Neuronal stem cell (in vitro differentiated cells): ENCODE results near the gene FAM180A. TPM values are rescaled to one million over a fixed set of nuclear protein-coding genes. Genes with fewer than 3 reads are reported as not detected.
A peak's percentile ranks its signal among the peaks of the same experiment; 100 is the strongest.

Source experiments
- DNase-seq: peaks from one replicate; pipeline ENCODE4 v3.0.0-alpha.2; 2013; ENCODE audit warnings: low spot score
- H2AFZ ChIP-seq: one replicate; pipeline ENCODE4 v1.6.1; 2013; ENCODE audit warnings: mild to moderate bottlenecking, low read length, inconsistent platforms
- H2AK5ac ChIP-seq: 2 replicates; pipeline ENCODE4 v1.6.1; 2013; ENCODE audit warnings: low read depth, mild to moderate bottlenecking, inconsistent platforms, low read length, moderate library complexity, mixed read lengths
- H2BK120ac ChIP-seq: 2 replicates; pipeline ENCODE4 v1.6.1; 2013; ENCODE audit warnings: low read depth, mild to moderate bottlenecking, inconsistent platforms, low read length, moderate library complexity, mixed read lengths
- H2BK12ac ChIP-seq: one replicate; pipeline ENCODE4 v1.6.1; 2013; ENCODE audit warnings: low read length, inconsistent platforms
- H2BK15ac ChIP-seq: 2 replicates; pipeline ENCODE4 v1.6.1; 2013; ENCODE audit warnings: mild to moderate bottlenecking, low read length, inconsistent platforms, mixed read lengths
- H2BK5ac ChIP-seq: one replicate; pipeline ENCODE4 v1.6.1; 2013; ENCODE audit warnings: inconsistent platforms, mild to moderate bottlenecking, low read length, moderate library complexity
- H3K14ac ChIP-seq: one replicate; pipeline ENCODE4 v1.6.1; 2013; ENCODE audit warnings: low read length, inconsistent platforms
- H3K18ac ChIP-seq: 2 replicates; pipeline ENCODE4 v1.6.1; 2013; ENCODE audit warnings: low read length, inconsistent platforms
- H3K23ac ChIP-seq: 2 replicates; pipeline ENCODE4 v1.6.1; 2013; ENCODE audit warnings: low read depth, mild to moderate bottlenecking, mixed read lengths, low read length, inconsistent platforms; ENCODE audit not compliant: poor library complexity
- H3K27ac ChIP-seq: replicated peaks from 3 replicates; pipeline ENCODE4 v1.5.1; 2013; ENCODE audit warnings: low read length, inconsistent platforms
- H3K27me3 ChIP-seq, 3 experiments: 2 replicates each; pipeline ENCODE4 v1.6.1; 2013; ENCODE audit warnings: low read length in 3 of 3, mild to moderate bottlenecking in 2 of 3, inconsistent platforms in 1 of 3, low read depth in 1 of 3, mixed read lengths in 1 of 3, moderate library complexity in 1 of 3; ENCODE audit not compliant: control insufficient read depth in 3 of 3, insufficient read depth in 3 of 3
- H3K36me3 ChIP-seq, 2 donors: replicated peaks in 1 of 2; 2 replicates each; pipeline ENCODE4 v1.6.1; 2013; ENCODE audit warnings: low read length in 2 of 2; ENCODE audit not compliant: control insufficient read depth in 2 of 2, insufficient read depth in 2 of 2
- H3K4ac ChIP-seq: 2 replicates; pipeline ENCODE4 v1.6.1; 2013; ENCODE audit warnings: inconsistent platforms, mild to moderate bottlenecking, low read length, moderate library complexity
- H3K4me1 ChIP-seq, 2 donors: 1 replicate in 1 of 2; 2 replicates in 1 of 2; pipeline ENCODE4 v1.6.1; 2013; ENCODE audit warnings: low read length in 2 of 2, low read depth in 1 of 2; ENCODE audit not compliant: control insufficient read depth in 2 of 2, insufficient read depth in 1 of 2
- H3K4me2 ChIP-seq: one replicate; pipeline ENCODE4 v1.6.1; 2013; ENCODE audit warnings: mild to moderate bottlenecking, low read length, inconsistent platforms; ENCODE audit not compliant: insufficient read depth, poor library complexity, severe bottlenecking
- H3K4me3 ChIP-seq, 2 donors: 2 replicates each; pipeline ENCODE4 v1.5.1; 2013; ENCODE audit warnings: low read length in 2 of 2, mild to moderate bottlenecking in 2 of 2, inconsistent platforms in 1 of 2, moderate library complexity in 1 of 2
- H3K79me1 ChIP-seq: one replicate; pipeline ENCODE4 v1.6.1; 2013; ENCODE audit warnings: low read depth, mild to moderate bottlenecking, inconsistent platforms, low read length, moderate library complexity
- H3K9ac ChIP-seq: one replicate; pipeline ENCODE4 v1.6.1; 2013; ENCODE audit warnings: mild to moderate bottlenecking, low read depth, low read length, inconsistent platforms; ENCODE audit not compliant: poor library complexity
- H3K9me3 ChIP-seq, 2 donors: replicated peaks in 1 of 2; 2 replicates each; pipeline versions ENCODE3 to v1.6.1; 2013; ENCODE audit warnings: low read length in 2 of 2, mild to moderate bottlenecking in 2 of 2, inconsistent platforms in 1 of 2, low read depth in 1 of 2, mixed read lengths in 1 of 2, moderate library complexity in 1 of 2; ENCODE audit not compliant: control insufficient read depth in 2 of 2, insufficient read depth in 1 of 2
- H4K8ac ChIP-seq: one replicate; pipeline ENCODE4 v1.6.1; 2013; ENCODE audit warnings: low read depth, mild to moderate bottlenecking, inconsistent platforms, low read length, moderate library complexity
- H4K91ac ChIP-seq: one replicate; pipeline ENCODE4 v1.6.1; 2013; ENCODE audit warnings: low read length, low read depth, mild to moderate bottlenecking, inconsistent platforms; ENCODE audit not compliant: poor library complexity
- WGBS, 2 donors: extraction: QIAGEN DNeasy Blood & Tissue Kit; methylation state at CpG; one replicate each; pipeline ENCODE4 v1.1.7; 2013; ENCODE audit warnings: missing lambda C conversion rate in 2 of 2, mixed read lengths in 1 of 2; ENCODE audit not compliant: insufficient read length in 2 of 2, insufficient replicate concordance in 1 of 2; ENCODE audit errors: extremely low coverage in 2 of 2; 5-methylcytosine and 5-hydroxymethylcytosine counted together
- polyA plus RNA-seq, 2 experiments: library from polyadenylated mRNA; stranded (reverse); fragments of 200-250 nt; gene quantifications; one replicate each; pipeline ENCODE4 v1.2.3, GENCODE V29; 2013

The FAM180A gene
- polyA plus RNA-seq (2013, experiment 1 of 2), result not detected
- polyA plus RNA-seq (2013, experiment 2 of 2), result not detected

GRCh38 chr7:135748770-135749169, at the start of gene FAM180A:
FAM180A (minus strand) TSS chr7:135748813; CDS start chr7:135748580, 233 bp downstream.
- H2BK120ac ChIP-seq, result no peak within 1 kb of the TSS
- no peak within 1 kb of the TSS for H2AK5ac ChIP-seq
- H3K79me1 ChIP-seq, result no peaks in the 10 kb centered on the region
- H3K4me1 ChIP-seq, result peaks cover 0 to 4% of the 10 kb centered on the region in 2 donors
- no peak within 1 kb of the TSS for H2BK5ac ChIP-seq
- H3K23ac ChIP-seq, result peak within 1 kb of the TSS; percentile 86
- no peaks in the 10 kb centered on the region for H3K36me3 ChIP-seq
- H4K8ac ChIP-seq, result no peak within 1 kb of the TSS
- H3K18ac ChIP-seq, result peak within 1 kb of the TSS; percentile 68
- H2AFZ ChIP-seq, result no peak within 1 kb of the TSS
- no peak within 1 kb of the TSS for H3K4ac ChIP-seq
- no peak within 1 kb of the TSS for H3K4me3 ChIP-seq
- H4K91ac ChIP-seq, result no peak within 1 kb of the TSS
- no peak within 1 kb of the TSS for H3K27ac ChIP-seq
- peak within 1 kb of the TSS; percentile 92 for H3K14ac ChIP-seq
- H3K9me3 ChIP-seq, result no peaks in the 10 kb centered on the region
- whole genome bisulfite sequencing, 2 donors, result no CpG with 5 or more reads among the region's 11 CpGs
- no peaks in the 10 kb centered on the region for H3K27me3 ChIP-seq
- no peak for DNase-seq
- no peak within 1 kb of the TSS for H2BK12ac ChIP-seq
- H3K9ac ChIP-seq, result no peak within 1 kb of the TSS
- no peak within 1 kb of the TSS for H2BK15ac ChIP-seq
- no peak within 1 kb of the TSS for H3K4me2 ChIP-seq

- no peak overlapping the region for H3K4me2 ChIP-seq
- no peak overlapping the region for H3K18ac ChIP-seq
- H2BK12ac ChIP-seq, result no peak overlapping the region
- H2BK15ac ChIP-seq, result no peak overlapping the region
- peaks cover 0 to 2% of the 10 kb centered on the region in 2 donors for H3K9me3 ChIP-seq
- H2BK5ac ChIP-seq, result no peak overlapping the region
- no peak overlapping the region for H3K27ac ChIP-seq
- whole genome bisulfite sequencing, 2 donors, result no CpG with 5 or more reads among the region's 4 CpGs
- H2AK5ac ChIP-seq, result no peak overlapping the region
- H3K4me3 ChIP-seq, result no peak overlapping the region
- no peak for DNase-seq
- H3K36me3 ChIP-seq, result no peaks in the 10 kb centered on the region
- no peak overlapping the region for H3K23ac ChIP-seq
- H3K27me3 ChIP-seq, result peaks cover 0 to 4% (median 0%) of the 10 kb centered on the region in 3 experiments
- no peak overlapping the region for H4K8ac ChIP-seq
- H3K4ac ChIP-seq, result no peak overlapping the region
- no peak overlapping the region for H3K9ac ChIP-seq
- H3K79me1 ChIP-seq, result no peaks in the 10 kb centered on the region
- H3K4me1 ChIP-seq, result peaks cover 0 to 7% of the 10 kb centered on the region in 2 donors
- no peak overlapping the region for H4K91ac ChIP-seq
- no peak overlapping the region for H2AFZ ChIP-seq
- H2BK120ac ChIP-seq, result no peak overlapping the region
- no peak overlapping the region for H3K14ac ChIP-seq
These were observed 49.5 kb upstream of the FAM180A start for GRCh38 chr7:135798095-135798494.

DNA sequence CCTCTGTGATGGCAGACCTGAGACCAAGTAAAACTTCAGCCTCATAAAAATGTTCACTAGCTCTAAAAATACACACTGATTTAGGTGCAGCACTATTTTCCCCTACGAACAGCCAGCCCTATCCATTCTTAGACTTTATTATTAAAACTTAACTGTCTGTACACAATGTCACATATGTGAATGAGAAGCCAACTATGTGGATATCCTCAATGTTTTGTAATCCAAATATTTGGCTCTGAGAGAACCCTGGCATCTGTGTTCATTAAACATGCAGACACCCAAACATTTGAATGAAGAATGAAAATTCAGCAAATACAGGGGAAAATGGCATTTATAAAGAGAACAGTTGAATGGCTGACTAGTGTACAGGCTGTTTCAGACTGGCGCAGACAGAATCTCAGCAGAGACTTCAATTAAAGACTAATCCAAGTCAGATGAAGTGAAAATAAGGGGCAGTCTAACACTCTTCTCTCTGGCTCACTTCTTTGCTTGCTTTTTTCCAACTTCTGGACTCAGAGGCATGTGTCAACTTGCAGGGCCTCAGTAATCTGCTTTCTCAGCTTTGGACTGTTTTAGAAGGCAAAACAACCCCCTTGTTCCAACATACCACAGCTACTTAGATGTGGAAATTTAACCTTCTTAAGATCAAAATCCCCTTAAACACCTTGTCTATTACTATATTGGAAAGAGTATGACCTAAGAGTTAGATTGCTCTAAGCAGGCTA, 47.4 kb upstream of the FAM180A start:
- no peak overlapping the region for H4K8ac ChIP-seq
- H3K4me1 ChIP-seq, result no peaks in the 10 kb centered on the region
- no peaks in the 10 kb centered on the region for H3K36me3 ChIP-seq
- no peak overlapping the region for H3K18ac ChIP-seq
- no peak overlapping the region for H3K23ac ChIP-seq
- H3K4ac ChIP-seq, result no peak overlapping the region
- no peak overlapping the region for H2BK120ac ChIP-seq
- no peak overlapping the region for H2BK5ac ChIP-seq
- no peak overlapping the region for H2AK5ac ChIP-seq
- H4K91ac ChIP-seq, result no peak overlapping the region
- DNase-seq, result no peak
- H2BK15ac ChIP-seq, result no peak overlapping the region
- H3K9me3 ChIP-seq, result peaks cover 0 to 2% of the 10 kb centered on the region in 2 donors
- no peak overlapping the region for H2BK12ac ChIP-seq
- peaks cover 0 to 4% (median 0%) of the 10 kb centered on the region in 3 experiments for H3K27me3 ChIP-seq
- H3K79me1 ChIP-seq, result no peaks in the 10 kb centered on the region
- H3K4me2 ChIP-seq, result no peak overlapping the region
- no CpG with 5 or more reads among the region's 2 CpGs for WGBS, 2 donors
- H3K9ac ChIP-seq, result no peak overlapping the region
- no peak overlapping the region for H3K4me3 ChIP-seq
- no peak overlapping the region for H2AFZ ChIP-seq
- no peak overlapping the region for H3K14ac ChIP-seq
- no peak overlapping the region for H3K27ac ChIP-seq

- Histone ChIP-seq H2AK5ac (no peak overlapping the region), H2BK5ac (no peak overlapping the region), H3K14ac (no peak overlapping the region), H3K9ac (no peak overlapping the region), H3K4me2 (no peak overlapping the region), H3K4me1 (no peaks in the 10 kb centered on the region), H3K4me3 (no peak overlapping the region), H3K18ac (no peak overlapping the region), H3K4ac (no peak overlapping the region), H3K79me1 (no peaks in the 10 kb centered on the region), H3K23ac (no peak overlapping the region), H3K9me3 (peaks cover 0 to 2% of the 10 kb centered on the region in 2 donors), H3K27me3 (peaks cover 0 to 4% (median 0%) of the 10 kb centered on the region in 3 experiments), H4K8ac (no peak overlapping the region), H2BK12ac (no peak overlapping the region), H2AFZ (no peak overlapping the region), H3K27ac (no peak overlapping the region), H2BK15ac (no peak overlapping the region), H2BK120ac (no peak overlapping the region), H4K91ac (no peak overlapping the region), H3K36me3 (no peaks in the 10 kb centered on the region)
- no peak for DNase-seq
- WGBS, 2 donors, result no CpG with 5 or more reads among the region's 2 CpGs
These were observed 45.2 kb upstream of the FAM180A start for GRCh38 chr7:135793841-135794240.
